ENCODE measurements around the gene FUT3. TPM values are rescaled to one million over a fixed set of nuclear protein-coding genes. Genes with fewer than 3 reads are reported as not detected.
A peak's percentile ranks its signal among the peaks of the same experiment; 100 is the strongest.

Gene FUT3
- total RNA-seq, 1 experiment from 2014 or later, result not detected

DNA sequence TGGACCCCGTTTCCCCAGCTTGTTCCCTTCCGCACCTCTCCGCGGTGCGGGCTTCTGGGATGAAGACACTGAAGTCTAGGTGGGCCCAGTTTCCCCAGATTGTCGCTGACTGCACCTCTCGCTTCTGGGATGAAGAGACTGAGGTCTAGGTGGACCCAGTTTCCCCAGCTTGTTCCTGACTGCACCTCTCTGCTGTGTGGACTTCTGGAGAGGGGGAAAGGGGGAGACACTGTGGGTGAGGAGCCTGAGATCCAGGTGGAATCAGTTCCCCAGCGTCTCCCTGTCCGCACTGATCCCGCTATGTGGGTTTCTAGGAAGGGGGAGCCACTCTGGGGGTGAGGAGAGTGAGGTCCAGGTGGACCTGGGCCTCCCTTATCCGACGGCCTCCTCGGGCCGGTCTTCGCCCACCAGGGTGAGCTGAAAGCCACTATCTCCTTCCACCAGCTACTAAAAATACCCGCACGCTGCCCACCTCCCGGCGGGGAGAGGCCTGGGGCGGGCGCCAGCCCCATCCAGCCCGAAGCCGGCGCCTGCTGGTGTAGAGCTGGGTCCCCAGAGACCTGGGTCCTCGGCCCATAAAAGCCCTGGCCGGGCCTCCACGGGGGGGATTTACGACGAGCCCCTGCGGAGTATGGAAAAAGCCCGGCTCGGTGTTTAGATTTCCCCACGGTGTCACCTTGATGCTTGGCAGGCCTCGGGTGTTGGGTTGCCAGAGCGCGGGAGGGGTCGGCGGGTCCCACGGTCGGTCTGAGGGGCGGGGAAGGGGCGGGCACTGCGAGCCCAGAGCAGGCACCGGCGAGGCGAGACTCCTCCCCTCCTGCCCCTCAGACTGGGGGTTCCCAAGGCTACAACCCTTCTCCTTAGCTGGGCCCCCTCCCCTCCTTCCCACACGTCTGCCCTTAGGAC, 22.3 kb downstream of the FUT3 start:
- Histone ChIP-seq H3K4me3 (peak overlapping the region; percentile 38), H3K9me3 (replicated peaks) (no peaks in the 10 kb centered on the region), H3K4me1 (replicated peaks) (peaks cover 8% of the 10 kb centered on the region), H3K36me3 (no peaks in the 10 kb centered on the region), H3K27ac (no peak overlapping the region), H3K27me3 (replicated peaks) (no peaks in the 10 kb centered on the region)
- no peak for DNase-seq (ENCODE audit: low read depth in 1 of 2, low spot score in 2 of 2)

- DNase-seq (ENCODE audit: low read depth in 1 of 2, low spot score in 2 of 2), result peak; percentile 74 to 78
- H3K4me3 ChIP-seq, result peak overlapping the region; percentile 38
- no peaks in the 10 kb centered on the region for H3K36me3 ChIP-seq
- no peaks in the 10 kb centered on the region for H3K27me3 ChIP-seq (replicated peaks)
- peaks cover 8% of the 10 kb centered on the region for H3K4me1 ChIP-seq (replicated peaks)
- no peaks in the 10 kb centered on the region for H3K9me3 ChIP-seq (replicated peaks)
- H3K27ac ChIP-seq, result no peak overlapping the region
Observed at GRCh38 chr19:5827891-5828660, 23.2 kb downstream of the FUT3 start.

DNA sequence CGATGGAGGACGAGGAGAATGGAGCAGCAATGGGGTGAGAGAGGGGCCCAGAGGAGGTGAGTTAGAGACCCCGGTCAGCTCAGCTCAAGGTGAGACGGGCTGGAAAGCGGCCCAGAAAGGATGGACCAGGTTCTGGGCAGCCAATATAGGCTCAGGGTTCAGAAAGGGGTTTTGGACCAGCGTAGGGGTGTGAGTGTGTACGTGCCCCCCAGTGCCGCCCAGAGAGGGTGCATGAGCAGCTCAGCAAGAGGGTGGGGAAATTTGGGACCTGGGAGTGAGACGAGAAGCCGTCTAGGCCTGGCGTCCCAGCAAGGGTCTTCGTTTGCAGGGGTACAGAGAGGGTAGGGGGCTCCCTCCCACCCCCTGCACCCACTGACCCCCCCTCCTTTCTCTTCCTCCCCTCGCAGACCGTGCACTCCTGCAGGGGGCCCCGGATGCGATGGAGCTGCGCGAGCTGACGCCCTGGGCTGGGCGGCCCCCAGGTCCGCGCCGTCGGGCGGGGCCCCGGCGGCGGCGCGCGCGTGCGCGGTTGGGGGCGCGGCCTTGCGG, 23.8 kb downstream of the FUT3 start:
- H3K27ac ChIP-seq, result no peak overlapping the region
- no peaks in the 10 kb centered on the region for H3K9me3 ChIP-seq (replicated peaks)
- no peaks in the 10 kb centered on the region for H3K27me3 ChIP-seq (replicated peaks)
- DNase-seq (ENCODE audit: low read depth in 1 of 2, low spot score in 2 of 2), result no peak
- peaks cover 8% of the 10 kb centered on the region for H3K4me1 ChIP-seq (replicated peaks)
- H3K36me3 ChIP-seq, result no peaks in the 10 kb centered on the region
- H3K4me3 ChIP-seq, result peak overlapping the region; percentile 38

GRCh38 chr19:5826531-5827341, 24.5 kb downstream of the FUT3 start:
- DNase-seq (ENCODE audit: low read depth in 1 of 2, low spot score in 2 of 2), result no peak
- Histone ChIP-seq H3K27ac (no peak overlapping the region), H3K4me1 (replicated peaks) (peaks cover 8% of the 10 kb centered on the region), H3K9me3 (replicated peaks) (no peaks in the 10 kb centered on the region), H3K4me3 (no peak overlapping the region), H3K36me3 (no peaks in the 10 kb centered on the region), H3K27me3 (replicated peaks) (no peaks in the 10 kb centered on the region)

DNA sequence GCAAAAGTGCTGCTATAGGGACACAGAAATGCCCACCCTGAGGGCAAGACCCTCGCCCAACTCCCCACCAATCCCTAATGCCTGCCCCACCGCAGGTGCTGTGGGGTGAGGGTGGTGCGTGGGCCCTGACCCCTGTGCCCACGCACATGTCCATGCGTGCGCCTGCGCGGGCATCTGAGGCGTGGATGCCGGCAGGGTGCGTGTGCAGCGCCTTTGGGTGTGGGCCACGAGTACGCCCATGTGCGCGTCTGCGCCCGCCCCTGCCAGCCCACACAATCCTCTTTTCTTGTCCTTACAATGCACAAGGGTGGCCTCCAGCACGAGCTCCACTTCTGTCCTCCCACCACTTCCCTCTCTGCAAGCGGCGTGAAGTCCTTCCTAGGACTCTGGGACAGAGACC, 26.1 kb downstream of the FUT3 start:
- Histone ChIP-seq H3K27me3 (replicated peaks) (no peaks in the 10 kb centered on the region), H3K27ac (no peak overlapping the region), H3K9me3 (replicated peaks) (no peaks in the 10 kb centered on the region), H3K36me3 (no peaks in the 10 kb centered on the region), H3K4me3 (no peak overlapping the region), H3K4me1 (replicated peaks) (peaks cover 8% of the 10 kb centered on the region)
- no peak for DNase-seq (ENCODE audit: low read depth in 1 of 2, low spot score in 2 of 2)

GRCh38 chr19:5824751-5825150, 26.5 kb downstream of the FUT3 start:
- Histone ChIP-seq H3K27me3 (replicated peaks) (no peaks in the 10 kb centered on the region), H3K36me3 (no peaks in the 10 kb centered on the region), H3K9me3 (replicated peaks) (no peaks in the 10 kb centered on the region), H3K4me1 (replicated peaks) (peaks cover 8% of the 10 kb centered on the region), H3K4me3 (no peak overlapping the region), H3K27ac (no peak overlapping the region)
- DNase-seq (ENCODE audit: low read depth in 1 of 2, low spot score in 2 of 2), result no peak

DNA sequence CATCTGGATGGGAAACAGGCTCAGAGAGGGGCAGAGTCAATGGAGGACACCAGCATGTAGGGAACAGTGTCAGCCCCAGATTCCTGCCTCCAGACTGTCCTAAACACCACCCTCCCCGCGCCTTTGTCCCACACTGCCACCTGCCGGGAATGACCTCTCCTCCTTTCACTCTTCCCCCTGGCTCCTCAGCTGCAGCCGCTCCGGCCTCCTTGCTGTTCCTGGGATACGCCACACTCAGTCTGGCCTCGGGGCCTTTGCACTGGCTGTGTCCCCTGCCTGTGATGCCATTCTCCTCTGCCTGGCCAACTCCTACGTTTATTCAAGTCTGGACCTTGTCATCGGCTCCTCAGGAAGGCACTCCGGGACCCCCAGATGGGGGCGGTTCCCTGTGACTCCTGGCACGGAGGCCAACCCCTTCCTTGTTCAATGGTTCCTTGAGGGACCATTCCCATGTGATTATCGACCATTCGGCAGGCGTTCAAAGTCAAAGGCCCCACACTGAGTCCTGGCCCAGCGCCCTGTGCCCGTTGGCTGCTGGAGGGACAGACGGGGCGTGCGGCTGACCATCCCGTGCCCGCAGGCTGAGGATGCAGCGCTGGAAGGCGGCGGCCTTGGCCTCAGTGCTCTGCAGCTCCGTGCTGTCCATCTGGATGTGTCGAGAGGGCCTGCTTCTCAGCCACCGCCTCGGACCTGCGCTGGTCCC, 27.5 kb downstream of the FUT3 start:
- Histone ChIP-seq H3K4me1 (replicated peaks) (peaks cover 8% of the 10 kb centered on the region), H3K36me3 (no peaks in the 10 kb centered on the region), H3K27me3 (replicated peaks) (no peaks in the 10 kb centered on the region), H3K4me3 (no peak overlapping the region), H3K27ac (no peak overlapping the region), H3K9me3 (replicated peaks) (no peaks in the 10 kb centered on the region)
- DNase-seq (ENCODE audit: low read depth in 1 of 2, low spot score in 2 of 2), result no peak

DNA sequence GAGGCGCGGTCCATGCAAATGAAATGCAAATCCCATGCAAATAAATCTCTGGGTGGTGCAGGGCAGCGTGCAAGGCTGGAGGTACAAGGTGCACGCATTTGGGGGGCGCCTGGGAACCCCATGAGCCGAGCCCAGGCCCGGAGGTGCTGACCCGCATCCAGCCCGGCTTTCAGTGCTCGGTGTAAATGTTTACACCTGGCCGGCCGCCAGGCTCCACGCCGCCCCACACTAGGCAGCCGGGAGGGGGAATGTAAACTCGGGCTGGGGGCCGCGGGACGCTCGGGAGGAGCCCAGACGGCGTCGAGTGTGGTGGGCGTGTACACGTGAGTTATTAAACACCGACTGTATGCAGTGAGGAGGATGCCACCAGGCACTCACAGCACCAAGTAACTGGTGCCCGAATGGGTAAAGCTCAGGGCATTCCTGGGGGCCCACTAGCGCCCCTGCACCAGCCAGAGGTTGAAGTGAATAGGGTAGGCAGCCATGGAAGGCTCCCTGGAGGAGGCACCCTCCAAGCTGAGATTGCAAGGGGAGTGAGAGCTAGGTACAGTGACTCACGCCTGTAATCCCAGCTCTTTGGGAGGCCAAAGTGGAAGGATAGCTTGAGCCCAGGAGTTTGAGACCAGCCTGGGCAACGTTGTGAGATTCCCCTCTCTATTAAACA, 28.9 kb downstream of the FUT3 start:
- DNase-seq (ENCODE audit: low read depth in 1 of 2, low spot score in 2 of 2), result no peak
- Histone ChIP-seq H3K4me1 (replicated peaks) (no peaks in the 10 kb centered on the region), H3K9me3 (replicated peaks) (no peaks in the 10 kb centered on the region), H3K4me3 (no peak overlapping the region), H3K27me3 (replicated peaks) (no peaks in the 10 kb centered on the region), H3K36me3 (no peaks in the 10 kb centered on the region), H3K27ac (no peak overlapping the region)

DNA sequence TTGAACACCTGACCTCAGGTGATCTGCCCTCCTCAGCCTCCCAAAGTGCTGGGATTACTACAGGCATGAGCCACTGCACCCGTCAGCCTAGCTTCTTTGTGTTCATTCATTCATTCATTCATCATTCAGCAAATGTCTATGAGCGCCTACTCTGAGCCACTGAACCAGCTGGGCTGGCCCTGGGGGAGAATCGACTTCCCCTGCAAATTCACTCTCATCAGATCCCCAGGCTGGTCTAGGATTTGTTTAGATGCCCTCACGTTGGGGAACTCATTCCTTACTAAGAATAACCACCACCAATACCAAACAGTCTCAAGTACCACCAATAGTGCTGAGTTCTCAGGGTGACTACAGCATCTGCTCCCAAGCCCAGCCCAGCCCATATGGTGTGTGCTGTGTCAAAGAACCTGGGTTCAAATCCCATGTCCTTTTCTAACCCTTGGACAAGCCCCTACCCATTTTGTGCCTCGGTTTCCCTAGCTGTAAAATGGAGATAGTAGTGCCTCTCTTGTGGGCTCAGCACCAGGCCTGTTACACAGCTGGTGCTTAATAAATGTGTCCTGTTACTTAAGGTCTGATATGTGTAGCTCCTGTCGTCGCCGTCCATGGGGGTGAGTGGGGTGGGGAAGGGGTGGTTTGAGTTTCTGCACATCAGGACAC, 29.6 kb downstream of the FUT3 start:
- H3K27ac ChIP-seq, result no peak overlapping the region
- H3K27me3 ChIP-seq (replicated peaks), result no peaks in the 10 kb centered on the region
- DNase-seq (ENCODE audit: low read depth in 1 of 2, low spot score in 2 of 2), result no peak
- H3K36me3 ChIP-seq, result no peaks in the 10 kb centered on the region
- no peaks in the 10 kb centered on the region for H3K4me1 ChIP-seq (replicated peaks)
- H3K9me3 ChIP-seq (replicated peaks), result no peaks in the 10 kb centered on the region
- no peak overlapping the region for H3K4me3 ChIP-seq

GRCh38 chr19:5820785-5821184, 30.5 kb downstream of the FUT3 start:
- no peaks in the 10 kb centered on the region for H3K27me3 ChIP-seq (replicated peaks)
- no peak overlapping the region for H3K4me3 ChIP-seq
- H3K36me3 ChIP-seq, result no peaks in the 10 kb centered on the region
- DNase-seq (ENCODE audit: low read depth in 1 of 2, low spot score in 2 of 2), result no peak
- H3K27ac ChIP-seq, result no peak overlapping the region
- H3K4me1 ChIP-seq (replicated peaks), result no peaks in the 10 kb centered on the region
- no peaks in the 10 kb centered on the region for H3K9me3 ChIP-seq (replicated peaks)

- H3K9me3 ChIP-seq (replicated peaks), result no peaks in the 10 kb centered on the region
- no peak overlapping the region for H3K27ac ChIP-seq
- DNase-seq (ENCODE audit: low read depth in 1 of 2, low spot score in 2 of 2), result no peak
- no peaks in the 10 kb centered on the region for H3K4me1 ChIP-seq (replicated peaks)
- H3K27me3 ChIP-seq (replicated peaks), result no peaks in the 10 kb centered on the region
- no peaks in the 10 kb centered on the region for H3K36me3 ChIP-seq
- no peak overlapping the region for H3K4me3 ChIP-seq
Observed at GRCh38 chr19:5818594-5818993, 32.7 kb downstream of the FUT3 start.

DNA sequence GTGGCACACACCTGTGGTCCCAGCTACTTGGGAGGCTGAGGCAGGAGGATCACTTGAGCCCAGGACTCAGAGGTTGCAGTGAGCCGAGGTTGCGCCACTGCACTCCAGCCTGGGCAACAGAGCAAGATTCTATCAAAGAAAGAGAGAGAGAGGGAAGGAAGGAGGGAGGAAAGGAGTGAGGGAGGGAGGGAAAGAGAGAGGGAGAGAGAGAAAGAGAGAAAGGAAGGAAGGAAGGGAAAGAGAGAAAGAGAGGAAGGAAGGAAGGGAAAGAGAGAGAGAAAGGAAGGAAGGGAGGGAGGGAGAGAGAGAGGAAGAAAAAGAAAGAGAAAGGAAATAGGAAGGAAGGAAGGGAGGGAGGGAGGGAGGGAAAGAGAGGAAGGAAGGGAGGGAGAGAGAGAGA, 34.0 kb downstream of the FUT3 start:
- Histone ChIP-seq H3K9me3 (replicated peaks) (no peaks in the 10 kb centered on the region), H3K27ac (no peak overlapping the region), H3K36me3 (no peaks in the 10 kb centered on the region), H3K27me3 (replicated peaks) (no peaks in the 10 kb centered on the region), H3K4me1 (replicated peaks) (no peaks in the 10 kb centered on the region), H3K4me3 (no peak overlapping the region)
- no peak for DNase-seq (ENCODE audit: low read depth in 1 of 2, low spot score in 2 of 2)

Data from SJSA1 (cell line).